Stomach (tissue), 9 donors: ENCODE results near the gene TDRD3. TPM values are rescaled to one million over a fixed set of nuclear protein-coding genes. Genes with fewer than 3 reads are reported as not detected.

Experiments used
- DNase-seq, 2 donors: peaks; one replicate each; pipeline versions ENCODE4 v3.0.0 to v3.0.0-alpha.2; 2013 to 2019
- H3K27ac ChIP-seq, 5 donors: fragments of 200-600 bp in 4 of 5; sonication (generic) in 4 of 5; one replicate each; pipeline ENCODE4 v1.5.1; 2013 to 2019; ENCODE audit warnings: mild to moderate bottlenecking in 1 of 5, moderate library complexity in 1 of 5
- H3K27me3 ChIP-seq, 3 donors: fragments of 200-600 bp; sonication (generic); one replicate each; pipeline ENCODE4 v1.5.1; 2017 to 2019; ENCODE audit warnings: mixed run types in 1 of 3
- H3K36me3 ChIP-seq, 4 donors: fragments of 200-600 bp; sonication (generic); 1 replicate in 3 of 4; 2 replicates in 1 of 4; pipeline ENCODE4 v1.5.1; 2016 to 2019
- H3K4me1 ChIP-seq, 4 donors: fragments of 200-600 bp; sonication (generic); one replicate each; pipeline ENCODE4 v1.5.1; 2016 to 2019
- H3K4me3 ChIP-seq, 4 donors: fragments of 200-600 bp; sonication (generic) in 3 of 4; one replicate each; pipeline ENCODE4 v1.5.1; 2016 to 2019; ENCODE audit warnings: mild to moderate bottlenecking in 1 of 4
- H3K9me3 ChIP-seq, 4 donors: fragments of 200-600 bp; sonication (generic); one replicate each; pipeline ENCODE4 v1.5.1; 2016 to 2019
- EP300 ChIP-seq: sonication (generic); formaldehyde crosslinking; IDR thresholded peaks from one replicate; pipeline ENCODE4 v1.6.1; 2017; ENCODE audit warnings: antibody characterized with exemption
- POLR2A ChIP-seq, 4 donors: fragments of 450-650 bp; IDR thresholded peaks; one replicate each; pipeline ENCODE4 v1.6.1; 2016; ENCODE audit warnings: antibody characterized with exemption in 4 of 4, control low read depth in 2 of 4, mild to moderate bottlenecking in 1 of 4, moderate library complexity in 1 of 4
- POLR2AphosphoS5 ChIP-seq, 3 donors: sonication (generic); formaldehyde crosslinking; IDR thresholded peaks; one replicate each; pipeline ENCODE4 v1.6.1; 2016; ENCODE audit warnings: antibody characterized with exemption in 3 of 3
- WGBS, 5 donors: extraction: QIAGEN DNeasy Blood & Tissue Kit in 3 of 5; methylation state at CpG; one replicate each; pipeline versions ENCODE4 v1.1.5 to v1.1.7; 2013 to 2018; 5-methylcytosine and 5-hydroxymethylcytosine counted together
- intact Hi-C: fragments of 100-400 bp; cut with DNase I; formaldehyde crosslinking; loops from one replicate; pipeline ENCODE4 v1.15.1; 2023; ENCODE audit warnings: low total_unique reads
- polyA plus RNA-seq, 3 donors: library from polyadenylated mRNA; stranded (reverse); fragments of 200-250 nt; gene quantifications; one replicate each; pipeline ENCODE4 v1.2.3, GENCODE V29; 2013
- total RNA-seq, 5 donors: library from RNA; depleted of rRNA; stranded (reverse); fragments of >200 nt; gene quantifications; one replicate each; pipeline versions ENCODE4 v1.1.0 to v1.2.3, GENCODE V29; 2014 to 2016
- TF ChIP-seq, protein P1 (sequence below), 7 experiments: fragments of 450-650 bp in 4 of 7; fragments of 200-600 bp in 3 of 7; sonication (generic) in 3 of 7; IDR thresholded peaks; one replicate each; pipeline ENCODE4 v1.5.1; 2016 to 2019; ENCODE audit warnings: antibody characterized with exemption in 7 of 7, control low read depth in 2 of 7, mild to moderate bottlenecking in 1 of 7
- donor health status: healthy with polysubstance abuse.
- donor health status: Bipolar disorder and iron deficiency.
- donor health status: healthy.

The TDRD3 gene
- total and polyA plus RNA-seq, 8 donors = 9.7 to 67.1 (median 24.2) TPM

DNA sequence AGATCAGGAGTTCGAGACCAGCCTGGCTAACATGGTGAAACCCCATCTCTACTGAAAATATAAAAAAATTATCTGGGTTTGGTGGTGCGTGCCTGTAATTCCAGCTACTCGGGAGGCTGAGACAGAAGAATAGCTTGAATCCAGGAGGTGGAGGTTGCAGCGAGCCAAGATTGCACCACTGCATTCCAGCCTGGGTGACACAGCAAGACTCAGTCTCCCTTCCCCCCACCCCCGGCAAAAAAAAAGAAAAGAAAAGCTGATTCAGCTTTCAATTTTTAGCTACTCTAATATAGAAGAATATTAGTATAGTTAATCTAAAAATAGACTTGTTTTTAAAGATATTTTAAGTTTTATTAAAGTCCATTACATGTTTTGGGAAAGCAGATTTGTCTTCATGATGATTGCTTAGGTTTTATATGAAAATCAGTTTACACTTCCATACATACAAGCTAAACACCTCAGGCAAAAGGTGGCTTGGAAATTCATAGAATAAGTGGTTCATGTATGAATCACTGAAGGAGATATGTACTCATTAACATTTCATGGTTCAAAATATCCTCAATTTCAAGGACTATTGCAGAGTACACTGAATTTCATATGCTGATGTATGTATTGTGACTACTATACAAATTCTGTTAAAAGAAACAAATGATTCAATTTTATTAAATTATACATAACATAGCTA, 165.2 kb downstream of the TDRD3 start:
- H3K4me3 ChIP-seq = no peak overlapping the region
- 93 to 99% (median 94%) methylated on average over 5 of the region's 5 CpGs for WGBS, 5 donors
- no peaks in the 10 kb centered on the region for H3K4me1 ChIP-seq
- no peaks in the 10 kb centered on the region for H3K9me3 ChIP-seq
- no peak for DNase-seq
- peaks cover 0 to 6% (median under 1%) of the 10 kb centered on the region in 4 donors for H3K36me3 ChIP-seq
- intact Hi-C loops = no loop called here
- TF ChIP-seq EP300 (no peak), POLR2AphosphoS5 (IDR thresholded peaks at IDR 0.05) (no peak), POLR2A (IDR thresholded peaks at IDR 0.05) (no peak)
- TF ChIP-seq, protein P1, sequence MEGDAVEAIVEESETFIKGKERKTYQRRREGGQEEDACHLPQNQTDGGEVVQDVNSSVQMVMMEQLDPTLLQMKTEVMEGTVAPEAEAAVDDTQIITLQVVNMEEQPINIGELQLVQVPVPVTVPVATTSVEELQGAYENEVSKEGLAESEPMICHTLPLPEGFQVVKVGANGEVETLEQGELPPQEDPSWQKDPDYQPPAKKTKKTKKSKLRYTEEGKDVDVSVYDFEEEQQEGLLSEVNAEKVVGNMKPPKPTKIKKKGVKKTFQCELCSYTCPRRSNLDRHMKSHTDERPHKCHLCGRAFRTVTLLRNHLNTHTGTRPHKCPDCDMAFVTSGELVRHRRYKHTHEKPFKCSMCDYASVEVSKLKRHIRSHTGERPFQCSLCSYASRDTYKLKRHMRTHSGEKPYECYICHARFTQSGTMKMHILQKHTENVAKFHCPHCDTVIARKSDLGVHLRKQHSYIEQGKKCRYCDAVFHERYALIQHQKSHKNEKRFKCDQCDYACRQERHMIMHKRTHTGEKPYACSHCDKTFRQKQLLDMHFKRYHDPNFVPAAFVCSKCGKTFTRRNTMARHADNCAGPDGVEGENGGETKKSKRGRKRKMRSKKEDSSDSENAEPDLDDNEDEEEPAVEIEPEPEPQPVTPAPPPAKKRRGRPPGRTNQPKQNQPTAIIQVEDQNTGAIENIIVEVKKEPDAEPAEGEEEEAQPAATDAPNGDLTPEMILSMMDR (IDR thresholded peaks at IDR 0.05) = no peak
- no peak overlapping the region for H3K27ac ChIP-seq
- no peaks in the 10 kb centered on the region for H3K27me3 ChIP-seq

DNA sequence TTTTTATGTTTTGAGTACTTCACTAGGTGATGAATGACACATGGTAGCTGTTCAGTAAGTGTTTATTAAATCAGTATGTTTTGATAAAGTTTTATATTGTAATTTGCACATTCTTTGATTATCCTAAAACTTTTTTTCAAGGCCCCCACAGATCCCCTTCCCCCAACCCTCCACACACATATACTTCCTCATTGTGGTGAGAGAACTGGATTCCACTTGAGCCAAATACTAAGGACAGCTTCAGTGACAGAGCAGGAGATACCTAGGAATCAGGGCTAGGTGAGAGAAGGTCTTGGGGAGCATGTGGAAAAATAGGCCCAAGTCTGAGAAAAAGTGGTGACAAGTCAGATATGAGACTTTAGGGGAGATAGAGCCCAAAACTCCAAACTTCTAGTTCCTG, 174.6 kb downstream of the TDRD3 start:
- Histone ChIP-seq H3K4me1 (no peaks in the 10 kb centered on the region), H3K27me3 (no peaks in the 10 kb centered on the region), H3K4me3 (no peak overlapping the region), H3K9me3 (no peaks in the 10 kb centered on the region), H3K27ac (no peak overlapping the region), H3K36me3 (peaks cover 0 to 56% (median 45%) of the 10 kb centered on the region in 4 donors)
- DNase-seq = no peak
- no peak for TF ChIP-seq POLR2A (IDR thresholded peaks at IDR 0.05)
- no peak for TF ChIP-seq POLR2AphosphoS5 (IDR thresholded peaks at IDR 0.05)
- TF ChIP-seq, protein P1 (IDR thresholded peaks at IDR 0.05) = no peak
- no peak for TF ChIP-seq EP300
- intact Hi-C loops = no loop called here

DNA sequence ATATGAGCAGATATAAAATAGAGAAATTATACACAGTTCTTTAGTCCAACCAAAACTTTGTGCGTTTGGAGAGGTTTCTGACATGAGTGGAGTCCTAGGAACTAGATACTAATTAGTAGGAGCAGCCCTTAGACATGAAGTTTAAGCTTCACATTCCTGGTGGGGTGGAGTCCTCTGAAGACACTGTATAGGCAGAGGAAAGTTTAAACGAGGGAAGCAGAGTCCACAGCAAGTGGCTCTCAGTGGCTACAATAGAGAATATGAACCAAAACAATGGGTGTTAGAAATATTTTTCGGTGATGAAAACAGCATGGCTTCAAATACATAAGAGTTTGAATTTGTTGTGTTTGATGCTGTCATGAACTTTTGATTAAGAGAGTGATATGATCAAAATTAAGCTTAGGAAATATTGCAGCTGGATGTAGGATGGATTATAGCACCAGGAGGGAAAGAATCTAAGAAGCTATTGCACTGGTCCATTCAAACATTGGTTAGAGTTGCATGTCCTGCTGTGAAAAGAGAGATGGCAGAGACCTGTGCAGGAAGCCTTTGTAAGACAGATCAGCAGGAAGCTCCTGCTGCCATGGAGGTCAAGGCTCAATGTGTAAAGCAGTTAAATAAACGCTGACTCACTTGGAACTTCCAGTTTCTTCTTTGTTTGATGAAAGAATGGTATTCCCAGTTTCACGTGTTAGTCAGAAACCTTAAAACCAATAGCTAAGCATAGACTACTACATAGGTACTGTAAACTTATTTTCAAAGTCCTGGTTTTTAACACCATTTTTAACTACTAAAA, 175.2 kb downstream of the TDRD3 start:
- H3K9me3 ChIP-seq = no peaks in the 10 kb centered on the region
- H3K27me3 ChIP-seq = no peaks in the 10 kb centered on the region
- no peak overlapping the region for H3K4me3 ChIP-seq
- H3K36me3 ChIP-seq = peaks cover 0 to 56% (median 41%) of the 10 kb centered on the region in 4 donors
- TF ChIP-seq POLR2A (IDR thresholded peaks at IDR 0.05) (no peak), POLR2AphosphoS5 (IDR thresholded peaks at IDR 0.05) (no peak), EP300 (no peak)
- intact Hi-C loops = no loop called here
- H3K27ac ChIP-seq = no peak overlapping the region
- WGBS, 5 donors = 61 to 72% (median 69%) methylated on average over 5 of the region's 5 CpGs
- no peaks in the 10 kb centered on the region for H3K4me1 ChIP-seq
- no peak for DNase-seq

DNA sequence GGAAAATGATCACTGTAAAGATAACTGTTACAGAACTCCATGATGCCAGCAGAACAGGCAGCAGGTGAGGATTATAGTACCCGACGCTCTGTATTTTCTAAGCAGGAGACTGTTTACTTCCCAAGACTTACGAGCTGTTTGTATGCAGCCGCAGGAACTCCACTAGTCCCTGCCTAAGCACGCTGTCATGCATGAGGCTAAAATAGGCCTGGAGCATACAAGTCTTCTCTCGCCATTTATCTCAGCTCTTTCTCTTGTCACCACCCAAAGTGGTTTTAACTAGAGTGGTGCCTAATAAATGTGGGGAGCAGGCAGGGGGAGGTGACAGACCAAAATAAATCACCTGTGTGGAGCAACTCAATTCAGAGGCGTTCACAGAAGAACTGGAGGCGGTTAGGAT, 175.8 kb downstream of the TDRD3 start:
- 86 to 91% (median 90%) methylated on average over 8 of the region's 8 CpGs for WGBS, 5 donors
- H3K9me3 ChIP-seq = no peaks in the 10 kb centered on the region
- H3K36me3 ChIP-seq = peaks cover 0 to 50% (median 35%) of the 10 kb centered on the region in 4 donors
- H3K4me1 ChIP-seq = no peaks in the 10 kb centered on the region
- DNase-seq = no peak
- H3K27ac ChIP-seq = no peak overlapping the region
- no peak overlapping the region for H3K4me3 ChIP-seq
- no peaks in the 10 kb centered on the region for H3K27me3 ChIP-seq
- TF ChIP-seq, protein P1 (IDR thresholded peaks at IDR 0.05) = no peak
- no peak for TF ChIP-seq POLR2A (IDR thresholded peaks at IDR 0.05)
- intact Hi-C loops = no loop called here

DNA sequence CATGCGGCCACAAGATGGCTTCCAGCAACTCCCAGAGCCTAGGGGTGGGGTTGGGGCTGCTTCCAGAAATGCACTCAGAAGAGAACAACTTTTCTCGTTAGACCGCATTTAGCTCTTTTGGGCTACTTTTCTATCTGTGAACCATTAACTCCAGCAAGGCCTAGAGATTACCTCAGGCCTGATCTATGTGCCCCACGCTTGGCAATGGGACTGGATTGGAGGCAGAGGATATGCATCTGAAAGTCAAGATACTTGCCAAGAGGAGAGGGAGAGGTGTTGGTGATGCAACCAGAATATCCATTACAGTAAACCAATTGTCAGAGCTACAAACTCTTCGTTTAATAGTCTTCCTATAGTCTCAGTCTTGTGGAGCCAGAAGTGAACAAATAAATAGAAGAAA, 177.7 kb downstream of the TDRD3 start:
- DNase-seq = no peak
- 87 to 97% (median 95%) methylated on average over 4 to 5 of the region's 5 CpGs for WGBS, 5 donors
- TF ChIP-seq POLR2AphosphoS5 (IDR thresholded peaks at IDR 0.05) (no peak), POLR2A (IDR thresholded peaks at IDR 0.05) (no peak), EP300 (no peak)
- H3K9me3 ChIP-seq = no peaks in the 10 kb centered on the region
- no peak overlapping the region for H3K4me3 ChIP-seq
- no peaks in the 10 kb centered on the region for H3K27me3 ChIP-seq
- H3K36me3 ChIP-seq = peaks cover 0 to 31% (median 16%) of the 10 kb centered on the region in 4 donors
- H3K27ac ChIP-seq = no peak overlapping the region
- intact Hi-C loops = no loop called here
- H3K4me1 ChIP-seq = no peaks in the 10 kb centered on the region
